HepG2 (cell line): ENCODE data around the gene PODN. TPM values are rescaled to one million over a fixed set of nuclear protein-coding genes. Genes with fewer than 3 reads are reported as not detected.

ENCODE experiments used
- ATAD3A ChIP-seq: sonication (generic); formaldehyde crosslinking; IDR thresholded peaks from 2 replicates; pipeline ENCODE4 v1.4.0; 2020; ENCODE audit warnings: missing genetic modification reagents
- ATRX ChIP-seq: sonication (generic); formaldehyde crosslinking; IDR thresholded peaks from 2 replicates; pipeline ENCODE4 v1.4.0; 2020; ENCODE audit warnings: missing genetic modification reagents, borderline replicate concordance
- GFI1 ChIP-seq: sonication (generic); formaldehyde crosslinking; IDR thresholded peaks from 2 replicates; pipeline ENCODE4 v1.5.0; 2020; ENCODE audit warnings: missing genetic modification reagents, mild to moderate bottlenecking, borderline replicate concordance
- MIXL1 ChIP-seq: IDR thresholded peaks from 2 replicates; pipeline ENCODE4 v1.6.1; 2016
- NCOA2 ChIP-seq: sonication (generic); formaldehyde crosslinking; IDR thresholded peaks from 2 replicates; pipeline ENCODE4 v1.8.0; 2022; ENCODE audit warnings: inconsistent platforms
- PAF1 ChIP-seq: IDR thresholded peaks from 2 replicates; pipeline ENCODE4 v1.6.1; 2016; ENCODE audit warnings: missing genetic modification reagents, missing compliant biosample characterization
- RBAK ChIP-seq: sonication (generic); formaldehyde crosslinking; IDR thresholded peaks from 2 replicates; pipeline ENCODE4 v1.5.1; 2020; ENCODE audit warnings: mild to moderate bottlenecking, missing genetic modification reagents
- ZNF12 ChIP-seq: sonication (generic); formaldehyde crosslinking; IDR thresholded peaks from 2 replicates; pipeline ENCODE4 v1.5.0; 2020; ENCODE audit warnings: missing genetic modification reagents
- ZNF253 ChIP-seq: sonication (generic); formaldehyde crosslinking; IDR thresholded peaks from 2 replicates; pipeline ENCODE4 v1.8.0; 2022; ENCODE audit warnings: mild to moderate bottlenecking, missing genetic modification reagents, borderline replicate concordance
- ZNF260 ChIP-seq: sonication (generic); formaldehyde crosslinking; IDR thresholded peaks from 2 replicates; pipeline ENCODE4 v1.4.0; 2020; ENCODE audit warnings: missing genetic modification reagents, low read depth, mild to moderate bottlenecking, borderline replicate concordance
- ZNF34 ChIP-seq: sonication (generic); formaldehyde crosslinking; IDR thresholded peaks from 2 replicates; pipeline ENCODE4 v1.4.0; 2020; ENCODE audit warnings: mild to moderate bottlenecking, missing genetic modification reagents, borderline replicate concordance
- polyA plus RNA-seq, 8 experiments: library from polyadenylated mRNA; depleted of rRNA in 3 of 8; stranded (reverse) in 7 of 8; unstranded in 1 of 8; fragments of >200 nt; fragmentation: Illumina TruSeq in 4 of 8; extraction: Trizol in 4 of 8; gene quantifications; 2 replicates each; pipeline versions ENCODE4 v1.2.1 to v1.2.3, GENCODE V29; 2011 to 2016; ENCODE audit warnings: low read depth in 4 of 8, missing spikeins in 1 of 8, mixed read lengths in 1 of 8; ENCODE audit not compliant: insufficient read depth in 1 of 8
- total RNA-seq, 5 experiments: library from RNA; depleted of rRNA; stranded (reverse); fragments of >200 nt; fragmentation: Illumina TruSeq; extraction: Trizol; gene quantifications; 2 replicates each; pipeline ENCODE4 v1.2.3, GENCODE V29; 2016; ENCODE audit warnings: low read depth in 1 of 5
- TF ChIP-seq, protein P1 (sequence below), 2 experiments: sonication (generic) in 1 of 2; formaldehyde crosslinking in 1 of 2; IDR thresholded peaks; 2 replicates each; pipeline versions ENCODE4 v1.4.0 to v1.6.1; 2016 to 2020; ENCODE audit warnings: borderline replicate concordance in 1 of 2, low read depth in 1 of 2, mild to moderate bottlenecking in 1 of 2, missing genetic modification reagents in 1 of 2
- TF ChIP-seq, protein P2 (sequence below): IDR thresholded peaks from 2 replicates; pipeline ENCODE4 v1.4.0; 2020; ENCODE audit warnings: mild to moderate bottlenecking, missing genetic modification reagents
- TF ChIP-seq, protein P3 (sequence below): sonication (generic); formaldehyde crosslinking; IDR thresholded peaks from 2 replicates; pipeline ENCODE4 v1.5.0; 2020; ENCODE audit warnings: missing genetic modification reagents, mild to moderate bottlenecking, borderline replicate concordance
- TF ChIP-seq, protein P4 (sequence below): sonication (generic); formaldehyde crosslinking; IDR thresholded peaks from 2 replicates; pipeline ENCODE4 v1.5.0; 2020; ENCODE audit warnings: missing genetic modification reagents
- TF ChIP-seq, protein P5 (sequence below): sonication (generic); formaldehyde crosslinking; IDR thresholded peaks from 2 replicates; pipeline ENCODE4 v1.8.1; 2023; ENCODE audit warnings: mild to moderate bottlenecking, inconsistent platforms, moderate library complexity, missing genetic modification reagents, borderline replicate concordance

The PODN gene
- total and polyA plus RNA-seq, 2 of the 13 experiments (the other 11 are each of a cell fraction or from before 2014, with no cell fraction given) = 0.13 TPM; not detected in 1

GRCh38 chr1:53111073-53111556 lies 49.1 kb downstream of the PODN start (continued):
- TF ChIP-seq, protein P1, sequence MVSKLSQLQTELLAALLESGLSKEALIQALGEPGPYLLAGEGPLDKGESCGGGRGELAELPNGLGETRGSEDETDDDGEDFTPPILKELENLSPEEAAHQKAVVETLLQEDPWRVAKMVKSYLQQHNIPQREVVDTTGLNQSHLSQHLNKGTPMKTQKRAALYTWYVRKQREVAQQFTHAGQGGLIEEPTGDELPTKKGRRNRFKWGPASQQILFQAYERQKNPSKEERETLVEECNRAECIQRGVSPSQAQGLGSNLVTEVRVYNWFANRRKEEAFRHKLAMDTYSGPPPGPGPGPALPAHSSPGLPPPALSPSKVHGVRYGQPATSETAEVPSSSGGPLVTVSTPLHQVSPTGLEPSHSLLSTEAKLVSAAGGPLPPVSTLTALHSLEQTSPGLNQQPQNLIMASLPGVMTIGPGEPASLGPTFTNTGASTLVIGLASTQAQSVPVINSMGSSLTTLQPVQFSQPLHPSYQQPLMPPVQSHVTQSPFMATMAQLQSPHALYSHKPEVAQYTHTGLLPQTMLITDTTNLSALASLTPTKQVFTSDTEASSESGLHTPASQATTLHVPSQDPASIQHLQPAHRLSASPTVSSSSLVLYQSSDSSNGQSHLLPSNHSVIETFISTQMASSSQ (IDR thresholded peaks at IDR 0.05; ENCODE audit: low read depth) = no peak
- TF ChIP-seq, protein P1 (CRISPR knock-in tag; IDR thresholded peaks at IDR 0.05; ENCODE audit: borderline replicate concordance) = no peak
- TF ChIP-seq, protein P2, sequence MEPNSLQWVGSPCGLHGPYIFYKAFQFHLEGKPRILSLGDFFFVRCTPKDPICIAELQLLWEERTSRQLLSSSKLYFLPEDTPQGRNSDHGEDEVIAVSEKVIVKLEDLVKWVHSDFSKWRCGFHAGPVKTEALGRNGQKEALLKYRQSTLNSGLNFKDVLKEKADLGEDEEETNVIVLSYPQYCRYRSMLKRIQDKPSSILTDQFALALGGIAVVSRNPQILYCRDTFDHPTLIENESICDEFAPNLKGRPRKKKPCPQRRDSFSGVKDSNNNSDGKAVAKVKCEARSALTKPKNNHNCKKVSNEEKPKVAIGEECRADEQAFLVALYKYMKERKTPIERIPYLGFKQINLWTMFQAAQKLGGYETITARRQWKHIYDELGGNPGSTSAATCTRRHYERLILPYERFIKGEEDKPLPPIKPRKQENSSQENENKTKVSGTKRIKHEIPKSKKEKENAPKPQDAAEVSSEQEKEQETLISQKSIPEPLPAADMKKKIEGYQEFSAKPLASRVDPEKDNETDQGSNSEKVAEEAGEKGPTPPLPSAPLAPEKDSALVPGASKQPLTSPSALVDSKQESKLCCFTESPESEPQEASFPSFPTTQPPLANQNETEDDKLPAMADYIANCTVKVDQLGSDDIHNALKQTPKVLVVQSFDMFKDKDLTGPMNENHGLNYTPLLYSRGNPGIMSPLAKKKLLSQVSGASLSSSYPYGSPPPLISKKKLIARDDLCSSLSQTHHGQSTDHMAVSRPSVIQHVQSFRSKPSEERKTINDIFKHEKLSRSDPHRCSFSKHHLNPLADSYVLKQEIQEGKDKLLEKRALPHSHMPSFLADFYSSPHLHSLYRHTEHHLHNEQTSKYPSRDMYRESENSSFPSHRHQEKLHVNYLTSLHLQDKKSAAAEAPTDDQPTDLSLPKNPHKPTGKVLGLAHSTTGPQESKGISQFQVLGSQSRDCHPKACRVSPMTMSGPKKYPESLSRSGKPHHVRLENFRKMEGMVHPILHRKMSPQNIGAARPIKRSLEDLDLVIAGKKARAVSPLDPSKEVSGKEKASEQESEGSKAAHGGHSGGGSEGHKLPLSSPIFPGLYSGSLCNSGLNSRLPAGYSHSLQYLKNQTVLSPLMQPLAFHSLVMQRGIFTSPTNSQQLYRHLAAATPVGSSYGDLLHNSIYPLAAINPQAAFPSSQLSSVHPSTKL = peak; percentile 67
- TF ChIP-seq ZNF12 (CRISPR knock-in tag) (peak; percentile 92), ZNF260 (no peak), NCOA2 (CRISPR knock-in tag) (no peak), ATRX (no peak), ZNF34 (CRISPR knock-in tag) (0 out of 2 replicates have a peak, but pooled peaks have one; percentile 30), ATAD3A (no peak), RBAK (peak; percentile 89), ZNF253 (CRISPR knock-in tag) (no peak), MIXL1 (CRISPR knock-in tag) (peak; percentile 31; the same call in 1 of the 2 replicates), PAF1 (no peak), GFI1 (CRISPR knock-in tag) (no peak)
- TF ChIP-seq, protein P3, sequence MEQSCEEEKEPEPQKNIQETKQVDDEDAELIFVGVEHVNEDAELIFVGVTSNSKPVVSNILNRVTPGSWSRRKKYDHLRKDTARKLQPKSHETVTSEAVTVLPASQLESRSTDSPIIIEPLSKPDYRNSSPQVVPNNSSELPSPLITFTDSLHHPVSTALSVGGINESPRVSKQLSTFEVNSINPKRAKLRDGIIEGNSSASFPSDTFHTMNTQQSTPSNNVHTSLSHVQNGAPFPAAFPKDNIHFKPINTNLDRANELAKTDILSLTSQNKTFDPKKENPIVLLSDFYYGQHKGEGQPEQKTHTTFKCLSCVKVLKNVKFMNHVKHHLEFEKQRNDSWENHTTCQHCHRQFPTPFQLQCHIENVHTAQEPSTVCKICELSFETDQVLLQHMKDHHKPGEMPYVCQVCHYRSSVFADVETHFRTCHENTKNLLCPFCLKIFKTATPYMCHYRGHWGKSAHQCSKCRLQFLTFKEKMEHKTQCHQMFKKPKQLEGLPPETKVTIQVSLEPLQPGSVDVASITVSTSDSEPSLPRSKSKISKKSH = peak; percentile 78; the same call in 1 of the 2 replicates
- TF ChIP-seq, protein P4, sequence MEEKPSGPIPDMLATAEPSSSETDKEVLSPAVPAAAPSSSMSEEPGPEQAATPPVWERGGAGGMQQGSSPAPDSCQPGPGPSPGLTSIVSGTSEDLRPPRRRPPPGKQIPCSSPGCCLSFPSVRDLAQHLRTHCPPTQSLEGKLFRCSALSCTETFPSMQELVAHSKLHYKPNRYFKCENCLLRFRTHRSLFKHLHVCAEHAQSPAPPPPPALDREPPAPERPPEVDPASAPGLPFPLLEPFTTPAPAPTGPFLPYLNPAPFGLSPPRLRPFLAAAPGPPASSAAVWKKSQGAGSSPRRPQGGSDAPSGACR (CRISPR knock-in tag) = no peak
- TF ChIP-seq, protein P5, sequence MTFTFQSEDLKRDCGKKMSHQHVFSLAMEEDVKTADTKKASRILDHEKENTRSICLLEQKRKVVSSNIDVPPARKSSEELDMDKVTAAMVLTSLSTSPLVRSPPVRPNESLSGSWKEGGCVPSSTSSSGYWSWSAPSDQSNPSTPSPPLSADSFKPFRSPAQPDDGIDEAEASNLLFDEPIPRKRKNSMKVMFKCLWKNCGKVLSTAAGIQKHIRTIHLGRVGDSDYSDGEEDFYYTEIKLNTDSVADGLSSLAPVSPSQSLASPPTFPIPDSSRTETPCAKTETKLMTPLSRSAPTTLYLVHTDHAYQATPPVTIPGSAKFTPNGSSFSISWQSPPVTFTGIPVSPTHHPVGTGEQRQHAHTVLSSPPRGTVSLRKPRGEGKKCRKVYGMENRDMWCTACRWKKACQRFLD (CRISPR knock-in tag) = peak; percentile 29; the same call in 1 of the 2 replicates
